ENCODE data around the gene RORC.
"Not testable (repeated sequence)": the region's sequence is repeated elsewhere in the genome, so short reads cannot be mapped to it uniquely, and the experiment has no call there.

RORC gene
- total RNA-seq, result 13.1 to 18.7 reads per million in 2 donors

DNA sequence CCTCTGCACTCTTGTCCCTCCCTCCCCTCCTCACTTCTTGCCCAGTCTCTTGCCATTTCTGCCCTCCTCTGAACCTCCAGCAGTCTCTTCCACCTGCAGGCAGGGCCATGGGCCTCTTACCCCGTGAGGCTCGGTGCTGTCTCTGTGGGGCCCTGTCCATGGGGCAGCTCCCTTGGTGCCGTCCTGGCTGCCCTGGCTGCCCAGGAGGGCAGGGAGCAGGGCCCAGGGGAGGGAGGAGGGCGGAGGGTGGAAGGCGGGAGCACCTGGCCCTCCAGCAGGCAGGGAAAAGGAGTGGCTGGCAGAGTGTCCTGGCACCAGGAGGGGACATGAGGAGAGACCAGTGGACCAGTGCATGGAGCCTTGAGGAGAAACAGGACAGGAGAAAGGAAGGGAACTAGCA lies at the start of gene RORC:
Gene RORC (minus strand): TSS at position 198 of the 400 bp plus-strand sequence. CDS start 38 bp downstream, at position 160.
- no peak for DNase-seq

DNA sequence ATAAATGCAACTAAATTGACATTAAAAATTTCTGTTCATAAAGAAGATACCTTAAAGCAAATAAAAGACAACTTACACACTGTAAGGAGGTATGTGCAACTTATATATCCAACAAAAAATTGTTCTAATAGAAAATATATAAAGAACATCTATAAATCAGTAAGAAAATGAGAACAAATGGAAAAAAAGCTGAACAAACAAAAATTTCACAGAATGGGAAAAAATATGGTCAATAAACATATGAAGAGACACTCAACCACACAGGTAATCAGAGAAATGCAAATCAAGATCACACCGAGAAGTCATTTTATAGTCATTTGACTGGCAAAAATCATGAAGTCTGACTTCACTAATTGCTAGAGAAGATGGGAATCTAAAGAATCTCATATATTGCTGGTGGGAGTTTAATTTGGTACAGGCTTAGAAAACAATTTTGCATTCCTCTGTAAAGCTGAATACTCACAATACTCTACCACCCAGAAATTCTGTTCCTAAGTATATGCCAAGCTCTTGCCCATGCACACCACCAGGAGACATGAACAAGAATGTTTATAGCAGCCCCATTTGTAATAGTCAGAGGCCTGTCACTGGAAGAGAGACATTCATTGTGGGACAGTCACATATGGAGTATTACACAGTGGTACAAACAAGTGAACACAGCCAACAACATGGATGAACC lies 44.0 kb upstream of the RORC start:
- DNase-seq, result no peak

DNA sequence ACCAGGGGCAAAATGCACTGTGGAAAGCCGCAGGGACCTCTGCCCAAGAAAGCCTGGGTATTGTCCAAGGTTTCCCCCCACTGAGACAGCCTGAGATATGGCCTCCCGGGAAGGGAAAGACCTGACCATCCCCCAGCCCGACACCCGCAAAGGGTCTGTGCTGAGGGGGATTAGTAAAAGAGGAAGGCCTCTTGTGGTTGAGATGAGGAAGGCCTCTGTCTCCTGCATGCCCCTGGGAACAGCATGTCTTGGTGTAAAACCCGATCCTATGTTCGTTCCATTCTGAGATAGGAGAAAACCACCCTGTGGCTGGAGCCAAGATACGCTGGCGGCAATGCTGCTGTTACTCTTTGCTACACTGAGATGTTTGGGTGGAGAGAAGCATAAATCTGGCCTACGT lies 41.2 kb upstream of the RORC start:
- DNase-seq, result not testable (repeated sequence)

DNA sequence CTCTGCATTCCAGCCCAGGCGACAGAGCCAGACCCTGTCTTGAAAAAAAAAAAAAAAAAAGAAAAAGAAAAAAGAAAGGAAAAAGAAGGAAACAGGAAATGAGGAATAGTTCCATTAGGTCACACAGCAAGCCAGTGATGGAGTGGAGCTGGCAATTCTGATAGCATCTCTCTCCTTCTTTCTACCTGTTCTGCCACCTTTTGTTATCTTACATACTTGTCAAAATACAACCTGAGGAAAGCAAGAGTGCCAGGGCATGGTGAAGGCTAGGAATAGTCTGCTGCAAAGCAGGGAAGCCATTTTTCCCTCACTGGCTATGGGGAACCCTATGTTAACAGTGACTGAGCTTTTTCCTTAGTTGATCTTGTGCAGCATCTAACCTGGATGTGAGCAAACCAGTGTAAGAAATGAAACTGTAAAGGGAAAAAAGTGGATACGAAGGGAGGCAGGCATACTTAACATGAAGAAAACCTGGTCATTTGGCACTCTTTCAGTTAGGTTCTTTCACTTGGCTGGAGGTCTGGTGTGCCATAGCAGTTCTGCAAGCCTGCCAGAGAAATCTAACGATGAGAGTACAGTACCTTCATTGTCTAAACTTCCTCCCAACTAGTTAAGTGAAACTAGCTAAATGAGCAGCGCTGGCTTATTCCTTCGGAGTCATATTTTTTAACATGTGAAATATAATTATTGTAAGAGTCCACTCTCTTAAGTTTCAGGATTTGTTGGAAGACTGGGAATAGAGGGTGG lies 39.9 kb upstream of the RORC start:
- no peak for DNase-seq

DNA sequence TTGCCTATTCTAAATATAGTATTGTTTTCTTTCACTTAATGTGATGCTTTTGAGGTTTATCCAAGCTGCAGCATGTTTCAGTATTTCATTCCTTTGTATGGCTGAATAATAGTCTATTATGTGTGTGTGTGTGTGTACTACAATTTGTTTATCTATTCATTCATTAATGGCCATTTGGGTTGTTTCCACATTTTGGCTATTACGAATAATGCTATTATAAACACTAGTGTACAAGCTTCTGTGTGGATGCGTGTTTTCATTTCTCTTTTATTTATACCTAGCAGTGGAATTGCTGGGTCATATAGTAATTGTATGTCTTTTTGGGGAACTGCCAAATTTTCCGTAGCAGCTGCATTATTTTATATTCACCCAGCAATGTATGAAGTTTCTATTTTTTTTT lies 36.9 kb upstream of the RORC start:
- no peak for DNase-seq

DNA sequence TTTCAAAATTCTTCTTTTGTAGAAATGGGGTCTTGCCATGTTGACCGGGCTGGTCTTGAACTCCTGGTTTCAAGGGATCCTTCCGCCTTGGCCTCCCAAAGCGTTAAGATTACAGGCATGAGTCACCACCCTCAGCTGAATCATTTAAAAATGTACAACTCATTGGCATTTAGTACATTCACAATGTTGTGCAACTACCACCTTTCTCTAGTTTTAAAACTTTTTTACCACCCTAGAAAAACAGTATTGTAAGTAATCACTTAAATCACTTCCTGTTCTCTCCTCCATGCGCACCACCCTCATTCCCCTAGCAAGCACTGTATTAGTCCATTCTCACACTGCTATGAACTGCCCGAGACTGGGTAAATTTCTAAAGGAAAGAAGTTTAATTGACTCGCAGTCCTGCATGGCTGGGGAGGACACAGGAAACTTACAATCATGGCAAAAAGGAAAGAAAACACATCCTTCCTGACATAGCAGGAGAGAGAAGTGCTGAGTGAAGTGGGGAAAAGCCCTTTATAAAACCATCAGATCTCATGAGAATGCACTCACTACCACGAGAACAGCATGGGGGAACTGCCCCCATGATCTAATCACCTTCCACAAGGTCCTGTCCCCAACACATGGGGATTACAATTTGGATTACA lies 36.3 kb upstream of the RORC start:
- no peak for DNase-seq

DNA sequence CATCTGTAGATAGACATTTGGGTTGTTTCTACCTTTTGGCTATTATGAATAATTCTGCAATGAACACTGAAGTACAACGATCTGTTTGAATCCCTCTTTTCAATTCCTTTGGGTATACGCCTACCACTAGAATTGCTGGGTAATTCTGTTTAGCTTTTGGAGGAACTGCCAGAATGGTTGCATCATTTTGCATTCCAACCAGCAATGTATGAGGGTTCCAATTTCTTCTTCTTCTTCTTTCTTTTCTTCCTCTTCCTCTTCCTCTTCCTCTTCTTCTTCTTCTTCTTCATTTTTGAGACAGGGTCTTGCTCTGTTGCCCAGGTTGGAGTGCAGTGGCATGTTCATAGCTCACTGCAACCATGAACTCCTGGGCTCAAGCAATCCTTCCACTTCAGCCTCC lies 35.7 kb upstream of the RORC start:
- no peak for DNase-seq

DNA sequence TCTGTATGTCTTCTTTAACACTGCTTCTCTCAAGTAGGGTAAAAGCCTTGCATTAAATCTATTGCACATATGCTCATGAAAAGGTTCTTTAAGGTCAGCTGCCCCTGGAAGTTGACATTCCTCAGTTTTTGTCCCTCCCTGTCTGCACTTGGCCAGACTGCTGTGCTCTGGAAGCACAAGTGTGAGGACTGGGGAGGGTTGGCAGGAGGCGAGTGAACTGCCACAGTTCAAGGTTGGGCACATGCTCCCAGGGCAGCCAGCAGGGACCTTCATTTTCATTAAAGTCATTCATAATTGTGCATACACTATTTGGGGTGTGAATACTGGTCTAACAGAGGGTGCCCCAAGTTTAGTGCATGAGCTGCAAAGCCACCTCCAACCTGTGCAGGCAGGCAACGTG lies 32.8 kb upstream of the RORC start:
- DNase-seq, result no peak

DNA sequence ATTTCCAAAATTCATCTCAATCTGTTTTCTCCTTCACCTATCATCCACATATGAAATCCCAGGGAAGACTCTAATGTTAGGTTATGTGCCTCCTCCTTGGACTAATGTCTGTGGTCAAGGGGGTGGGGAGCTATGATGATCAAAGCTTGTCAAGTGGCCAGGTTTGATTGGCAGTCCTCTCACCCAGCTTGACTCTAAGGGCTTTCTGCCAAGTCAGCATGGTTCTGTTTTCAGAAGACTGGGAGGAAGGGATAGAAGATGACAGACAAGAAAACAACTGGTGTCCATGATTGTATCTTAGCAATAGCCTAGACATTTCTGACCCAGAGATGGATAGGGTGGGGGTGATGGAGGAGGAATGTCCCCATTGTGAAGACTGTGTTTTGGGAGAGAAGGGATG lies 31.0 kb upstream of the RORC start:
- no peak for DNase-seq

DNA sequence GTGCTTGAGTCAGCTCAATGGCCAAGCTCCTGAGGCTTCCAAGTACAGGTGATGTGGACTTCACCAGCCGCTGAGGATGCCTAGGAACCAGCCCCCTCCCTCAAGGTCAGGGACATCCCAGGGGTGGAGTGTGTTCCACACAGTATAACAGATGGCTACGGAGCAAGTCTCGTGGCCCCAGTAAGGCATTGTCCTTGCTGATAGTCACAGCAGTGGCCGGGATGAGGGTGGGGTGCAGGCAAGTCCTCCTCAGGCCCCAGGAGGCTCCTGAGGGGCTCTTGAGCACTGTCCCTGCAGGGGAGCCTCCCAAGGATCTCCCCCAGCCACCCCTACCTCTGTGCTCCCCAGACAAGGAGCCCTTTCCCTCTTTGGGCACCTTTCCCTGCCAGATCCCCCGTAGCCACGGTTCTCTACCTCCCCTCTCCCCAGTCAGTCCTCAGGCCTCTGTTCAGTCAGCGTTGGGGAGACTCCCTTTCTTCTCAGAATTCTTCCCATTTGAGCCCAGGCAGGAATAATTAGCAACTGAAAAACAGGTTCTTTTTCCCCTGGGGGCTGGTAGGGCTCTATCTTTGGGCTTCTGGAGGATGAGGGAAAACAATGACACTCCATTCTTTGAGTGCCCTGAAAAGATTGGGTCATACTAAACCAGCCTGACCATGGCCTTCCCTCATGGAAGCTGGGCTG lies 29.0 kb upstream of the RORC start:
- DNase-seq, result no peak

DNA sequence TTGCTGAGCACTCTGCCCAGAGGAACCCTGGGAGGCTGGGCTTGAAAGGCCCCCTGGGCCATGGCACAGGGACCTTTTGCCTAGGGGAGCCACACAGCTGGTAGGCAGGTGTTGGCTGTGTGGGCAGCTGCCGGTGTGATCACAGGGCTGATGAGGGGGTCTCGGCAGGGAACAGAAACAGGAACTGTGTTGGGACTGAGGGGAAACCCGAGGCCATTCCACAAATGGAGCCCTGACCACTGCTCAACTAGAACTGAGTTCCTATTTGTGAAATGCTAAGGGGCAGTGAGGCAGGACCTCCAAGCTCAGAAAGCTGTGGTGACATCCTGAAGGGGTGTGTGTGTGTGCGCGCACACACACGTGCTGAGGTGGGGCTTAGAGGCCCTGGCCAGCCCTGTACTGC lies 28.3 kb upstream of the RORC start:
- DNase-seq, result no peak

DNA sequence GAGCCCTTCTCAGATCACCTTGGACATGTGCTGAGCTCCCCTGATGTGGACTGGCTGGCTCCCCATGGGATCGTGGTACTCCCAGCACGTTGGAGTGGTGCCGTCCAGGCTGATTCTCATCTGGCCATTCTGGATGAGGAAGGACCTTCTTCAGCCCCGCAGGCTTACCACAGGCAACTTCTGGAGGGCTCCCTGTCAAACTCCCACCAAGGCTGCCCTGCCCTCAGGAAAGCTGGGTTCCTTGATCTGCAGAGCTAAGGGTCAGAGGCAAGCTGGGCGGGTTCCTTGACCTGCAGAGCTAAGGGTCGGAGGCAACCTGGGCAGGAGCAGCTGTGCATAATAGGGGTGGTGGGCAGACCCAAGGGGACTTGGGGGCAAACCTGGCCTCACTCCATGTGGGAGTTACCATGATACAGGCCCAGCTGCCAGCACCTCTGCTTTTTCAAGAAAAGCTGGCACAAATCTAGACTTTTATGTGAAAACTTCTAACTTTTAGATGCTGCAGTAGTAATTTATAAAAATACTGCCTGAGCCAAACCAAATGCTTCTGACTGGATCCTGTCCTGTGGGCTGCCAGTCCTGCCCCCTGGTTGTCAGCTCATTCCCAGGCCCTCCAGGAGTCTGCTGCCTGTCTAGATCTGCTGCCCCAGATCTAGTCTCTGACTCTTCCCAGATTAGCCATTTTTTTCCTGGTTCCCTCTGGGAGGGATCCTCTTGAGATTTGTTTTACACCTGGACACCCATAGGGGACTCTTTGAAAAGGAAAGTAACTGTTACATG lies 27.5 kb upstream of the RORC start:
- no peak for DNase-seq

DNA sequence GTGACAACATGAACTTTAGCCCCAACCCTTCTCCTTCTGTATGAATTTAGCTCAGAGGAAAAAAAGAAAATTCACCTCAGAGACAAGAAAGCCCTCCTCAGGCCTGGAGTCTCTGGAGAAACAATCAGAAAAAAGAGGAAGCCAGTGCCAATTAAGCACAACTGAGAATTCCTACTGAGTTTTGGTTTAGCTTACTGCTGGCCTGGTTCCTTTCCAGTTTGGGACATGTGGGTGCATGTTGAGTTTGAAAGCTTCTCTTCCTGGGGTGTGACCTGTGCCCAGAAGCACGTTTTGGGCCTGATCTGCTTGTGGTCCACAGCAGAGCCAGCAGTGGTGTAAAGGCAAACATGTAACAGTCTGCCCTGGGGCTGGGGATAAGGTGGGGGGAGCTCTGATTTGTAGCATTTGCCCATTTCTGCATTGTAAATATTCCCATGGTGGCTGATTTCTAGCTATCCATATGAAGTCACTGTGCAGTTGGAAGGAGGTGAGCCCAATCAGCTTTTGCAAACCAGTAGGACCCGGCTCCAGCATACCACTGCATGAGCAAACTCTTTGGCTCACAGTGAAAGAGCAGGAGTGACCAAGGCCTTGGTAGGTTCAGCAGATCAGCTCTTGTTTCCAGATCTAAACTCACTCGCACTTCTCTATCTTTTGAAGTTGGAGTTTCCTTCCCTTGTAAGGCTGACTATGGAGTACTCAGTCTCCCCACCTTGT lies 26.6 kb upstream of the RORC start:
- DNase-seq, result no peak

DNA sequence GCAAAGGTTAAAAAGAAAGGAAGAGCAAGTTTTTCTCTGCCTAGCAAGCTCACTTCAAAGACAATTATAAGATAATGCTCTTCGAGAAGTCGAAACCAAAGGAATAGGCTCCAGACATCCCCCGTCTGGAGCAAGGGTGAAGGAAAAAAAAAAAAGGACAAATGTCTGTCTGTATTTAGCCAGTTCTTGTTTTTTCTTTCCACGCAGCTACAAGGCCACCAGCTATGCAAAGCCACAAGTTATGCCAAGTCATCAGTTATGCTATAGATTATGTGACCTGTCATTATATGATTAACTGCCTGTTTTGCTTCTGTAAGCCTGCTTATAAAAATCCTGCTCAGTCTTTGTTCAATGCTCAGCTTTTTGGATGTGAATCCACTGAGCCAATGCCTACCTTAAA lies 24.3 kb upstream of the RORC start:
- no peak for DNase-seq

DNA sequence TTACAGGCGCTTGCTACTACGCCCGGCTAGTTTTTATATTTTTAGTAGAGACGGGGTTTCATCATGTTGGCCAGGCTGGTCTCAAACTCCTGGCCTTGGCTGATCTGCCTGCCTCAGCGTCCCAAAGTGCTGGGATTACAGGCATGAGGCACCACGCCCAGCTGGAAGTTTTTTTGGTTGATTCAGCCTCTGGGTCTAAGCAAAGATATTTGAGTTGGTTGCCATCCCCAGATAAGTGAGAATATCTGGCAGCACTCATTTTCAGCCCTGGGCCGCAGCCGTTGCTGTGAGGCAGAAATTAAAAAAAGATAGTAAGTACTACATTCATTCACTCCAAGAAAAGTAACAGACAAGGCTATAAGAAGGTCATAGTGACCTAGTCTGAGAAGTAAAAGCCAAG lies 23.9 kb upstream of the RORC start:
- not testable (repeated sequence) for DNase-seq

DNA sequence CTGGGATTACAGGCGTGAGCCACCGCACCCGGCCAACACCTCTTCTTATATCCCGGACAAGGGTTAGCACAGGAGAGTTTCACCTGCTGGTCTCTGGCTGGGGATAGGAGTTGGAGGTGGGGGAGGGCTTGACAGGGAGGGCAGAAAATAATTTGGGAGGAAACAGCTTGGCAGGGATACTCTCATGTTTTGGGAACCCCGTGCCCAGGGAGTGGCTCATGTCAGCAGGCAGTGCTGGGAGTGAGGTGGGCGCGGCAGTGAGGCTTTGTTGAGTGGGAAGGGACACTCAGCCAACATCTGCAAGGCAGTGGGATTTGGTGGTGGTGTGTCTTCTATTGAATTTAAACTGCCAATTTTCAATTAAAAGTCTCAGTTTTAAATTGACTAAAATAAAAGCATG lies 23.1 kb upstream of the RORC start:
- DNase-seq, result no peak

DNA sequence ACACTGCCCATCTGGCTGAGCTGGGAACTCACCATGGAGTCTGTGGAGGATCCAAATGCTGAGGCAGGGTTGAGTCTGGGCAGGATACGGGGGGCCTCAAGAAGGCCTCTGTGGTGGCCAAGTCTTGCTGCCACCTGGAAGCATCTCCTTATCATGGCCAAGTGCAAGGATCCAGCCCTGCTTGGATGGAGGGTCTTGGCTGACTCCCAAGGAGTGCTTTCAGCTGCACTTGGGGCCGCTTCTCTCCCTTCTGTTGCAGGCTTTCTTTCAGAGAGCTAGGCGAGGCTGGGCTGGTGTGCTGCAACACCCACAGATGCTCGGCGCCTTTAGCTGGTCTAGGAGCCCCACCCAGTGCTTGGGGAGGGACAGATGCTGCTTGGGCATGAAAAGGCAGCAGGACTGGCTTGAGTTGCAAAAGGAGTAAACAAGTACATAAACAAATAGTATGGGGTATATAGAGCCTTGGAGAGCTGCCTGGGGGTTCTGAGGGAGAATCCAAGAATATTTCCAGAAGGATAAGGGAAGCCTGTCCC lies 21.9 kb upstream of the RORC start, which contains the start of gene THEM5:
Gene THEM5 (minus strand): TSS at position 302 of the 533 bp plus-strand sequence. CDS start 147 bp downstream, at position 155.
- no peak for DNase-seq

DNA sequence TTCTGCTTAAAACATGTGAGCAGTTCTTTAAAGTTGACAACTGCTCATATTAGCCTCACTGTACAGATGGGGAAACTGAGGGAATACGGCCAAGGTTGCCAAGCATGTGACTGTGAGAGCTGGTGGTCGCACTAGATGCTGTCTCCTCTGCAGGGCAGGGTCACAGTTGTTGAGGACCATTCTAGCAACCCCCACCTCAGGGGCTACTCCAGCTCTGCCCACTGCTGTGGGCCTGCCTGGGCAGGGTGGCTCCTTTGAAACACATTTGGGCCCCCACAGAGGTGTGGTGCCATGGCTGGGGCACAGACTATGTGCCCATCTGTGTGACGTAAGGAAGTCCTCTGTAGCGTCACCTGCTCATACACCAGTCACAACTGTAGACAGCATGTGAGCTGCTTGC lies 21.1 kb upstream of the RORC start:
- DNase-seq, result no peak

DNA sequence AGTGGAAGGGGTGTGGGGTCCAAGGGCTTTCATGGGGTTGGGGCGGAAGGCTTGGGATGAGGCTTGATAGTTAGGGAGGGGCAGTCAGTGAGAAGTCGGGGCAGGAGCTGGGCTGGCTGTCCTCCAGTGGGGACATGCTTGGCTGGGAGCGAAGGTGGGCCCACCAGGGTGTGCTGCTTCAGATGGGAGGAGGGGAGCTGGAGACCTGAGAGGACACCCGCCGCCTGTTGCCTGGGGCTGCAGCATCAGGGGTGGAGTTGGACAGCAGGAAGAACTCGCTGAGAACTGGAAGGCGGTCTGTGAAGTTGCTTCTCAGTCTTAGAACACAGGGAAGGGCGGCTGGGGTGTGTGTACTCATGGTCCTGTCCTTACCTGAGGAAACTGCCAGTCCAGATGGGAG lies 20.3 kb upstream of the RORC start:
- no peak for DNase-seq

DNA sequence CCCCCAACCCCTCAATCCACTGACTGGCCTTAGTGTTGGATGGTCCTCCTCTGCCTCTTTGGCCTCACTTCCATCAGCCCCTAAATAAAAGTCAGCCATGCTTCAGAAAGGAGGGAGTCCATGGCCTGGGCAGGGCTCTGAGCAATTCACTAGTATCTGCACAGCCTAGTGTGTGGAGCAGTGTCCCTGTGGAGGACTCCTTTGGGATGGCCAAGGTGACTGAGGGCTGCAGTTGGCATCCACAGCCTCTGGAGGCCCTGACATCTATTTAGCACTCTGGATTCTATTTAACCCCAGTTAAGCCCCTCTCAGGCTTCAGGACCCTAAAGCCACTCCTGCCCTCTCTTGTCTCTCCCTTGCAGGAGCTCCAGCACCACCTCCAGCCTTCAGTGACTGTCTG lies 18.3 kb upstream of the RORC start:
- no peak for DNase-seq

DNA sequence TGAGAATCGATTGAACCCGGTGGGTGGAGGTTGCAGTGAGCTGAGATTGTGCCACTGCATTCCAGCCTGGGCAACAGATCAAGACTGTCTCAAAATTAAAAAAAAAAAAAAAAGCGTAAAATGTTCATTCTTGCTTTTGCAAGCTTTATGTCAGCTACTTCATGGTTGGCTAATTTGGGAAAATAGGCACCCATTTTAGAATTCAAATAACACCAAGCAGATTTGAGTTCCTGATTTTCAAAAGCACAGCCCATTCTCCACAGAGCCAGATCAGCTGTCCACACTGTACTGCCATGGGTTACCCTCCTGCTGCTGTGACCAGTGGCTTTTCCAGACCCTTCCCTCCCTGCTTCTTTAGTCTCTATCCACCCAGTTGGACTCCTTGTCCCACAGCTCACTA lies 17.5 kb upstream of the RORC start:
- DNase-seq, result no peak

All from activated gamma-delta T cell (primary cell).